Adrenal gland (tissue), 5 donors: ENCODE results near the gene LAMA2.

Experiments
- POLR2A ChIP-seq, 2 donors: fragments of 450-650 bp; IDR thresholded peaks; one replicate each; pipeline ENCODE4 v1.6.1; 2017; ENCODE audit warnings: antibody characterized with exemption in 2 of 2, mild to moderate bottlenecking in 2 of 2, moderate library complexity in 1 of 2
- TF ChIP-seq, protein P1 (sequence below), 6 experiments: fragments of 450-650 bp in 4 of 6; fragments of 200-600 bp in 2 of 6; sonication (generic) in 1 of 6; IDR thresholded peaks; 1 replicate in 5 of 6; 2 replicates in 1 of 6; pipeline versions ENCODE4 v1.5.1 to v1.8.0; 2016 to 2021; ENCODE audit warnings: antibody characterized with exemption in 6 of 6, mild to moderate bottlenecking in 2 of 6, moderate library complexity in 1 of 6
- donor health status: DM: no; HTN: no; CAD: no.

DNA sequence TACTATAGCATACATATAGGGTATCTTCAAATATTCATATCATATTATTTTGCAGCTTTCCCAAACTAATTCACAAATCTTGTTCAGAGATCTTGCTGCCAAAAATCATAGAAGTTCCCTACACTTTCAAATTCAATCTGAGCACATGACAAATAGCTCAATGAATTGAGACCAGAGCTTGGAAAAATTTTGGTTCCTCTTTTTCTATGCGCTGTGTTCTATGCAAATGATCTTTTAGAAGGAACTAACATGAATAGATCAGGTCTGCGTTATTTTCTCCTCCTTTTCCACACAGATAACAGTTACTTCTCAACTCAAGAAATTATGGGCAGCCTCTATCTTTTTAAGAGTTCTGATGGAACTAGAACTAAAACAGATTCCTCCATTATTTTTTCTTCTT is 510.7 kb downstream of the LAMA2 start:
- TF ChIP-seq, protein P1, sequence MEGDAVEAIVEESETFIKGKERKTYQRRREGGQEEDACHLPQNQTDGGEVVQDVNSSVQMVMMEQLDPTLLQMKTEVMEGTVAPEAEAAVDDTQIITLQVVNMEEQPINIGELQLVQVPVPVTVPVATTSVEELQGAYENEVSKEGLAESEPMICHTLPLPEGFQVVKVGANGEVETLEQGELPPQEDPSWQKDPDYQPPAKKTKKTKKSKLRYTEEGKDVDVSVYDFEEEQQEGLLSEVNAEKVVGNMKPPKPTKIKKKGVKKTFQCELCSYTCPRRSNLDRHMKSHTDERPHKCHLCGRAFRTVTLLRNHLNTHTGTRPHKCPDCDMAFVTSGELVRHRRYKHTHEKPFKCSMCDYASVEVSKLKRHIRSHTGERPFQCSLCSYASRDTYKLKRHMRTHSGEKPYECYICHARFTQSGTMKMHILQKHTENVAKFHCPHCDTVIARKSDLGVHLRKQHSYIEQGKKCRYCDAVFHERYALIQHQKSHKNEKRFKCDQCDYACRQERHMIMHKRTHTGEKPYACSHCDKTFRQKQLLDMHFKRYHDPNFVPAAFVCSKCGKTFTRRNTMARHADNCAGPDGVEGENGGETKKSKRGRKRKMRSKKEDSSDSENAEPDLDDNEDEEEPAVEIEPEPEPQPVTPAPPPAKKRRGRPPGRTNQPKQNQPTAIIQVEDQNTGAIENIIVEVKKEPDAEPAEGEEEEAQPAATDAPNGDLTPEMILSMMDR (IDR thresholded peaks at IDR 0.05), result no peak
- no peak for TF ChIP-seq POLR2A (IDR thresholded peaks at IDR 0.05)
